ENCODE data around the gene SMNDC1.
"Not testable (repeated sequence)": the region's sequence is repeated elsewhere in the genome, so short reads cannot be mapped to it uniquely, and the experiment has no call there.

GRCh38 chr10:110272995-110273394, 31.7 kb downstream of the SMNDC1 start:
- TF ChIP-seq CTCF (IDR thresholded peaks at IDR 0.05; ENCODE audit: low read length); EZH2 (IDR thresholded peaks at IDR 0.05; ENCODE audit: borderline replicate concordance, low read length): not testable (repeated sequence)

All from OCI-LY1 (cell line).